Activated T-cell treated with anti-CD3 and anti-CD28 coated beads, Interleukin-2, amount 50 U/mL, for 24 hours (primary cell): Measurements from ENCODE around the gene VOPP1.

Experiments
- DNase-seq: peaks from one replicate; pipeline ENCODE4 v3.0.0-alpha.2; 2020
- H3K27ac Mint-ChIP-seq: 2 replicates; pipeline ENCODE4 v1.8.0; 2020; ENCODE audit warnings: mild to moderate bottlenecking, mixed read lengths
- H3K27me3 Mint-ChIP-seq: 2 replicates; pipeline ENCODE4 v1.8.0; 2020; ENCODE audit warnings: mixed read lengths
- H3K36me3 Mint-ChIP-seq: 2 replicates; pipeline ENCODE4 v1.8.0; 2020; ENCODE audit warnings: low read depth, mixed read lengths
- H3K4me1 Mint-ChIP-seq: 2 replicates; pipeline ENCODE4 v1.8.0; 2020; ENCODE audit warnings: low read depth, mixed read lengths
- H3K4me3 Mint-ChIP-seq: 2 replicates; pipeline ENCODE4 v1.8.0; 2020; ENCODE audit warnings: mild to moderate bottlenecking, moderate library complexity, mixed read lengths
- H3K9me3 Mint-ChIP-seq: 2 replicates; pipeline ENCODE4 v1.8.0; 2020; ENCODE audit warnings: mixed read lengths

Gene VOPP1

GRCh38 chr7:55534916-55535590, 37.2 kb downstream of the VOPP1 start:
- H3K4me3 Mint-ChIP-seq, result peak overlapping the region; percentile 73
- H3K9me3 Mint-ChIP-seq, result peaks cover 2% of the 10 kb centered on the region
- H3K27ac Mint-ChIP-seq, result peak overlapping the region; percentile 98
- H3K4me1 Mint-ChIP-seq, result peaks cover 95% of the 10 kb centered on the region
- no peak for DNase-seq
- H3K27me3 Mint-ChIP-seq, result no peaks in the 10 kb centered on the region
- H3K36me3 Mint-ChIP-seq, result peaks cover 34% of the 10 kb centered on the region

- Mint-ChIP-seq H3K27ac (peak overlapping the region; percentile 98), H3K9me3 (peaks cover 2% of the 10 kb centered on the region), H3K4me3 (peak overlapping the region; percentile 73), H3K36me3 (peaks cover 38% of the 10 kb centered on the region), H3K27me3 (no peaks in the 10 kb centered on the region), H3K4me1 (peaks cover 97% of the 10 kb centered on the region)
- peak; percentile 77 for DNase-seq
Observed at GRCh38 chr7:55534262-55534915, 37.9 kb downstream of the VOPP1 start.

- Mint-ChIP-seq H3K27me3 (no peaks in the 10 kb centered on the region), H3K27ac (peak overlapping the region; percentile 98), H3K4me1 (peaks cover 94% of the 10 kb centered on the region), H3K9me3 (peaks cover 2% of the 10 kb centered on the region), H3K36me3 (peaks cover 39% of the 10 kb centered on the region), H3K4me3 (peak overlapping the region; percentile 73)
- DNase-seq, result no peak
Observed at GRCh38 chr7:55533729-55534080, 38.6 kb downstream of the VOPP1 start.

- Mint-ChIP-seq H3K4me3 (peak overlapping the region; percentile 73), H3K27me3 (no peaks in the 10 kb centered on the region), H3K27ac (peak overlapping the region; percentile 98), H3K4me1 (peaks cover 89% of the 10 kb centered on the region), H3K9me3 (peaks cover 2% of the 10 kb centered on the region), H3K36me3 (peaks cover 35% of the 10 kb centered on the region)
- DNase-seq, result peak; percentile 73
Observed at GRCh38 chr7:55533050-55533728, 39.1 kb downstream of the VOPP1 start.

- peak overlapping the region; percentile 98 for H3K27ac Mint-ChIP-seq
- DNase-seq, result no peak
- peaks cover 84% of the 10 kb centered on the region for H3K4me1 Mint-ChIP-seq
- H3K9me3 Mint-ChIP-seq, result peaks cover 2% of the 10 kb centered on the region
- peak overlapping the region; percentile 73 for H3K4me3 Mint-ChIP-seq
- no peaks in the 10 kb centered on the region for H3K27me3 Mint-ChIP-seq
- peaks cover 30% of the 10 kb centered on the region for H3K36me3 Mint-ChIP-seq
Observed at GRCh38 chr7:55532150-55532917, 40.0 kb downstream of the VOPP1 start.

GRCh38 chr7:55531536-55531935, 40.8 kb downstream of the VOPP1 start:
- Mint-ChIP-seq H3K9me3 (peaks cover 2% of the 10 kb centered on the region), H3K4me3 (peak overlapping the region; percentile 64), H3K27me3 (no peaks in the 10 kb centered on the region), H3K4me1 (peaks cover 83% of the 10 kb centered on the region), H3K36me3 (peaks cover 30% of the 10 kb centered on the region), H3K27ac (peak overlapping the region; percentile 98)
- no peak for DNase-seq

- Mint-ChIP-seq H3K4me1 (peaks cover 76% of the 10 kb centered on the region), H3K36me3 (peaks cover 39% of the 10 kb centered on the region), H3K4me3 (no peak overlapping the region), H3K27me3 (no peaks in the 10 kb centered on the region), H3K27ac (no peak overlapping the region), H3K9me3 (peaks cover 2% of the 10 kb centered on the region)
- no peak for DNase-seq
Observed at GRCh38 chr7:55527307-55527706, 45.0 kb downstream of the VOPP1 start.

- H3K27me3 Mint-ChIP-seq, result no peaks in the 10 kb centered on the region
- DNase-seq, result no peak
- H3K27ac Mint-ChIP-seq, result no peak overlapping the region
- H3K9me3 Mint-ChIP-seq, result peaks cover 2% of the 10 kb centered on the region
- H3K4me3 Mint-ChIP-seq, result no peak overlapping the region
- peaks cover 38% of the 10 kb centered on the region for H3K36me3 Mint-ChIP-seq
- peaks cover 74% of the 10 kb centered on the region for H3K4me1 Mint-ChIP-seq
Observed at GRCh38 chr7:55526770-55527169, 45.5 kb downstream of the VOPP1 start.

- peak overlapping the region; percentile 22 for H3K27ac Mint-ChIP-seq
- no peaks in the 10 kb centered on the region for H3K27me3 Mint-ChIP-seq
- no peak overlapping the region for H3K4me3 Mint-ChIP-seq
Observed at GRCh38 chr7:55526329-55526728, 46.0 kb downstream of the VOPP1 start.

GRCh38 chr7:55524558-55525310, 47.6 kb downstream of the VOPP1 start:
- H3K27ac Mint-ChIP-seq, result peak overlapping the region; percentile 45
- peaks cover 67% of the 10 kb centered on the region for H3K4me1 Mint-ChIP-seq
- DNase-seq, result no peak
- H3K4me3 Mint-ChIP-seq, result no peak overlapping the region
- peaks cover 41% of the 10 kb centered on the region for H3K36me3 Mint-ChIP-seq
- H3K9me3 Mint-ChIP-seq, result no peaks in the 10 kb centered on the region
- H3K27me3 Mint-ChIP-seq, result no peaks in the 10 kb centered on the region

More at GRCh38 chr7:55526329-55526728, 46.0 kb downstream of the VOPP1 start:
- Mint-ChIP-seq H3K9me3 (no peaks in the 10 kb centered on the region), H3K4me1 (peaks cover 73% of the 10 kb centered on the region), H3K36me3 (peaks cover 36% of the 10 kb centered on the region)
- no peak for DNase-seq

GRCh38 chr7:55523366-55523765, 48.9 kb downstream of the VOPP1 start:
- peaks cover 76% of the 10 kb centered on the region for H3K4me1 Mint-ChIP-seq
- no peak overlapping the region for H3K4me3 Mint-ChIP-seq
- DNase-seq, result no peak
- H3K27me3 Mint-ChIP-seq, result no peaks in the 10 kb centered on the region
- no peaks in the 10 kb centered on the region for H3K9me3 Mint-ChIP-seq
- peak overlapping the region; percentile 64 for H3K27ac Mint-ChIP-seq
- H3K36me3 Mint-ChIP-seq, result peaks cover 50% of the 10 kb centered on the region

GRCh38 chr7:55521917-55522902, 50.1 kb downstream of the VOPP1 start:
- no peaks in the 10 kb centered on the region for H3K9me3 Mint-ChIP-seq

GRCh38 chr7:55521512-55521911, 50.8 kb downstream of the VOPP1 start:
- Mint-ChIP-seq H3K4me1 (peaks cover 81% of the 10 kb centered on the region), H3K9me3 (no peaks in the 10 kb centered on the region), H3K27ac (no peak overlapping the region), H3K36me3 (peaks cover 62% of the 10 kb centered on the region), H3K27me3 (no peaks in the 10 kb centered on the region), H3K4me3 (no peak overlapping the region)
- DNase-seq, result no peak

More at GRCh38 chr7:55521917-55522902, 50.1 kb downstream of the VOPP1 start:
- Mint-ChIP-seq H3K4me1 (peaks cover 83% of the 10 kb centered on the region), H3K27ac (peak overlapping the region; percentile 39), H3K27me3 (no peaks in the 10 kb centered on the region), H3K4me3 (no peak overlapping the region), H3K36me3 (peaks cover 60% of the 10 kb centered on the region)
- DNase-seq, result no peak
